ENCODE results near the gene NELFB.
A peak's percentile ranks its signal among the peaks of the same experiment; 100 is the strongest.

NELFB gene

DNA sequence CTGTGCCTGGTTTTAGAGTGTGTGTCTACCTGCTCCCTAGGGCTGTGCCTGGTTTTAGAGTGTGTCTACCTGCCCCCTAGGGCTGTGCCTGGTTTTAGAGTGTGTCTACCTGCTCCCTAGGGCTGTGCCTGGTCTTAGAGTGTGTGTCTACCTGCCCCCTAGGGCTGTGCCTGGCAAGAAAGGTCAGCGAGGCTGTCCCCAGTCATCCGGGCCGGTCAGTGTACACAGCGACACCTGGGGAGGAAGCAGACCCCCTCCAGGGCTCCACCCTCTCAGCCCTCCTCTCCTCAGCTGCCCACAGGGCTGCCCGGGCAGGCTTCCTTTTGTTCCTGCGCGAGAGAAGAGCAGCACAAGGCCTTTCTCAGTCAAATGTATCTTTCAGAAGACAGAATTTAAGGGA is 42.8 kb downstream of the NELFB start:
- intact Hi-C loops (cut with micrococcal nuclease): loop anchor here (10.0 kb wide), 1 partner anchor 227 kb away; no protein-coding TSS in a partner anchor
- no peaks in the 10 kb centered on the region for H3K9me3 Mint-ChIP-seq
- peaks cover 70% of the 10 kb centered on the region for H3K27me3 Mint-ChIP-seq
- no peak overlapping the region for H3K27ac Mint-ChIP-seq
- H3K4me3 Mint-ChIP-seq: no peak overlapping the region
- peaks cover 21% of the 10 kb centered on the region for H3K4me1 Mint-ChIP-seq (ENCODE audit: low read depth)
- H3K36me3 Mint-ChIP-seq (ENCODE audit: low read depth): peaks cover 5% of the 10 kb centered on the region

DNA sequence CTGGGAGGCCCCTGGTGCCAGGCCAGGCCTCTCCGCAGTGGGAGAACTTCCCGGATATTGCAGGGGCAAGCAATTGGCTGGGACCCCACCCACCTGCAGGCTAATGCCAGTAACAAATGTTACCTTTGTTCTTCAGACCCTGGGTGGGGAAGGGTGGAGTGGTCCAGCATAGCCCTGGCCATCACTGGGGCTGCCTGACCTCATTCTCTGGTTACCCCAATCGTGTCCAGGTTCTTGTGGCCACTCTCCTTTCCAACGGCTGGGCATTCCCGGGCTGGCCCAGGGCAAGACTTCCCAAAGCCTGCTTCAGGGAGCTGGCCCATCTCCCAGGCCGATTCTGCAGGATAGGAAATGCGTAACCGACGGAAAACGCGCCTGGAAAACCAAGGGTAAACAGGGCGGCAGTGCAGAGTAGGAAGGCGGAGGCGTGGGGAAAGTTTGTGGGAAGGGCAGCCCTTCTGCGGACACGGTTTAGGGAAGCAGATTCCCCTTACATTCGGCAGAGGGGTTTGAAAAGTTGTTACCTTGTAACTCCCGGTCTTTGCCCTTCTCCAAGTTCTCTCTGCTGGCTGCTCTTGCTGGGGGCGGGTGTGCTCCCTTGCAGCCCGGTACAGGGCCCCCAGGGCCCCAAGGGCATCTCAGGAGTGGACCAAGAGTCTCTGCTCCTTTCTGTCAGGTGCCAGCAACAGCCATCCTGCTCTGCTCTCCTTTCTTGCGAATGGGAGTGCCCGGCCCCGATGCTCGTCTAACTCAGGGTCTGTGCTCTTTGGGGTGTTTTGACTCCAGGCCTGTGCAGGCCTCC is 43.5 kb downstream of the NELFB start:
- intact Hi-C loops (cut with micrococcal nuclease): loop anchor here (10.0 kb wide), 1 partner anchor 226 kb away; no protein-coding TSS in a partner anchor
- H3K4me3 Mint-ChIP-seq: no peak overlapping the region
- peaks cover 70% of the 10 kb centered on the region for H3K27me3 Mint-ChIP-seq

DNA sequence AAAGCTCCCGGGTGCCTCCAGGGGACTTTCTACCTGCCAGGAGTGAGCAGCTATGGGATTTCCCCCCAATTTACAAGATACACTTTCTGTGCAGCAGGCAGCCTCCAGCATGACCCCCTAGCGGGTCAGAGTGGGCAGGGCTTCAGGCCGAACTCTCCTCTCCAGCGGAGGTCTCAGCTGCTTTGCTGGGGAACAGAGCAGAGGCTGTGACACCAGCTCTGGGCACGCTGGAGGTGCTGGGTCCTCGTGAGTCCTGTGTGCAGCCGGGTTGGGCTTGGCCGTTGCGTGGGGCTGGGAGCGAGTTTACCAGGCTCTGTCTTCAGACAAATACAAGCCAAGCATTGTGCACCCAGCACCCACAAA is 44.1 kb downstream of the NELFB start:
- intact Hi-C loops (cut with micrococcal nuclease): loop anchor here (10.0 kb wide), 1 partner anchor 226 kb away; no protein-coding TSS in a partner anchor
- peaks cover 30% of the 10 kb centered on the region for H3K4me1 Mint-ChIP-seq (ENCODE audit: low read depth)
- peaks cover 69% of the 10 kb centered on the region for H3K27me3 Mint-ChIP-seq

More for the DNA sequence above, 43.5 kb downstream of the NELFB start:
- Mint-ChIP-seq H3K9me3 (no peaks in the 10 kb centered on the region), H3K27ac (peak overlapping the region; percentile 12), H3K4me1 (ENCODE audit: low read depth) (peaks cover 26% of the 10 kb centered on the region), H3K36me3 (ENCODE audit: low read depth) (peaks cover 5% of the 10 kb centered on the region)

DNA sequence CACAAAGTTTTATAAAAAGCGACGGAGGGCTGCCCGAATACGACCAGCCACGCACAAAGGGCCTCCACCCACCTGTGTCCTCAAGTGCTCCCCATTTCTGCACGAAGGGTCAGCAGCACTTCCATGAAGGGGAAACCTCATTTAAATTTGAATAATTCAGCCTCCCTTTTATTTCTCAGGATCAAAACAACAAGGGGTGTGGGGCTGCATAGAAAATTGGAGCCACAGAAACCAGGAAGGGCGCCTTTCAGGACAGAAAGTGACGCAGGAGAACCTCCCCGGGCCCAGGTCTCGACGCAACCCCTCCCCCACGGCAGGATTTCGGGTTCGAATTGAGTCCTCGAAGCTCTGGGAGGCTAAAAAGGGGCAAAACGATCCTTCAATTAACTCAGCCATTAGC is 44.8 kb downstream of the NELFB start:
- Mint-ChIP-seq H3K9me3 (no peaks in the 10 kb centered on the region), H3K4me1 (ENCODE audit: low read depth) (peaks cover 29% of the 10 kb centered on the region), H3K36me3 (ENCODE audit: low read depth) (no peaks in the 10 kb centered on the region), H3K27me3 (peaks cover 68% of the 10 kb centered on the region), H3K27ac (no peak overlapping the region), H3K4me3 (no peak overlapping the region)
- intact Hi-C loops (cut with micrococcal nuclease): loop anchor here (10.0 kb wide), 1 partner anchor 225 kb away; no protein-coding TSS in a partner anchor

More for the DNA sequence above, 44.1 kb downstream of the NELFB start:
- Mint-ChIP-seq H3K36me3 (ENCODE audit: low read depth) (peaks cover 5% of the 10 kb centered on the region), H3K9me3 (no peaks in the 10 kb centered on the region), H3K4me3 (no peak overlapping the region), H3K27ac (peak overlapping the region; percentile 12)

DNA sequence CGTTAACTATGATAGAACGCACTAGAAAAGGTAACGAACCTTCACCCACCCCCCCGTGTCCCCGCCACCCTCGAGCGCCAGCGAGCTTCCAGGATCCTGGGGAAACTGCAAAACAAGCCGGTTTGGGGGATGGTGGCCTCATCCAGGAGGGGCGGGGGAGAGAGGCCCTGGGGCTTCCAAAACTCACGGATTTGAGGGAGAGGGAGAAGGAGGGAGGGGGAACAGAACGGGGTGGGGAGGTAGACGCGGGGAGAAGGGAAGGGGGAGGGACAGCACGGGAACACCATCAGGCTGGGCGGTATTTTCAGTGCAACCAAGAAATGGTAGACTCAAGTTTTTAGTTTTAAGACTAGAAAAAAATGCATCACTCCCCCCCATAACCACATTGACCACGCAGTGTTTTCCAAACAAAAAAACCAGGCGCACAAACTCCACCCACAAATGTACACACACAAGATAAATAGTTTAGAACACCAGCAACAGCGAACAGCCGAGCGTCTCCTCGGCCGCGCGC is 45.5 kb downstream of the NELFB start:
- Mint-ChIP-seq H3K4me1 (ENCODE audit: low read depth) (peaks cover 31% of the 10 kb centered on the region), H3K36me3 (ENCODE audit: low read depth) (no peaks in the 10 kb centered on the region), H3K27me3 (peaks cover 71% of the 10 kb centered on the region), H3K4me3 (peak overlapping the region; percentile 66), H3K9me3 (no peaks in the 10 kb centered on the region), H3K27ac (no peak overlapping the region)
- intact Hi-C loops (cut with micrococcal nuclease): no loop called here

DNA sequence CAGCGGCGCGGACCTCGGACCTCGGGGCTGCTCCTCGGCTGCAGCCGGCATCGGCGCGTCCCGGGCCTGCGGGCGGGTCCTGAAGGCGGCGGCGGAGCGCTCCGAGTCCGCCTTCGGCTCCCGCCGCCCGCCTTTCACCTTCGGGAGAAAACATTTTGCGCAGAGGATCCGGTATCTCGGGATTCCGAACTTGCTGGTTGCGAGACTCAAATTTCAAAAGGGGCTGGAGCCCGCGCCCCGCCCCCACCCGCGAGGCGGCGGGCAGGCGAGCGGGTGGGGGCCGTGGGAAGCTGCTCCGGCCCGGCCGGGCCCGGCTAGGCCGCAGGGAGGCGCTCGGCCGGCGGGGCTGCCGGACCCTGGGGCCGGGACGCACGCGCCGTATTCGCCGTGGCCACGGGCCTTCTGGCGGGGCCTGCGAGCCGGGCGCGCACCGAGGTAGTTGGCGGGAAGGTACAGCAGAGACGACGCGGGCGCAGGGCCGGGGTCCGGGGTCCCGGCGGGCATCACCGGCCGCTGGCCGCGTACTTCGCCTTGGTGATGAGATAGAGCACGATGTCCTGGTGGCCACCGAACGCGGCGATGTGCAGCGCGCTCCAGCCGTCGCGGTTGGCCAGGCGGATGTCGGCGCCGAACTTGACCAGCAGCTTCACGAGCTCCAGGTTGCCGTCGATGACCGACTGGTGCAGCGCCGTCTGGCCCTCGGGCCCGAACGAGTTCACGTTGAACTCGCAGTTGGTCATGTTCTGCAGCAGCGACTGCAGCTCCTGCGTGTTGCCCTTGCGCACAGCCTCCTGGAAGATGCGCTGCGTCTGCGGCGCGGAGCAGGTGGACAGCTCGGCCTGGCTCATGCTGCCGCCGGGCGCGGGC is 46.2 kb downstream of the NELFB start:
- Mint-ChIP-seq H3K27ac (no peak overlapping the region), H3K36me3 (ENCODE audit: low read depth) (no peaks in the 10 kb centered on the region), H3K4me3 (peak overlapping the region; percentile 66), H3K27me3 (peaks cover 68% of the 10 kb centered on the region), H3K9me3 (no peaks in the 10 kb centered on the region), H3K4me1 (ENCODE audit: low read depth) (peaks cover 37% of the 10 kb centered on the region)
- intact Hi-C loops (cut with micrococcal nuclease): no loop called here

DNA sequence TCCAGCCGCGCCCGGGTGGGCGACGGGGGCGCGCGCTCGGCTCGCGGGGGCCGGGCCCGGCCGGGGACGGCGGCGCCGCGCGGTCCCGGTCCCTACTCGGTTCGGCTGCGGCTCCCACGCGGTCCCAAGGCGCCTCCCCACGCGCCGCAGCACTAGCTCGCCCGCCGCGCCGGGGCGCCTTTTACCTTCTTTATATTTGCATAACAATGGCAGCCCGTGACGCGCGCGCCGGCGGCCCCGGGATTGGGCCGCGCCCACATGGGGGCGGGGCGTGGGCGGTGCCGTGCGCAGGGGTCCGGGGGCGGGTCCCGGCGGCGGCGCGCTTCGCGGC is 47.0 kb downstream of the NELFB start, which contains the start of gene NRARP:
NRARP (minus strand) TSS at position 154 of the 331 bp plus-strand sequence. CDS start 343 bp downstream, outside the sequence.
- Mint-ChIP-seq H3K36me3 (ENCODE audit: low read depth) (no peaks in the 10 kb centered on the region), H3K4me3 (peak within 1 kb of the TSS; percentile 66), H3K27me3 (peaks cover 68% of the 10 kb centered on the region), H3K4me1 (ENCODE audit: low read depth) (peaks cover 39% of the 10 kb centered on the region), H3K9me3 (no peaks in the 10 kb centered on the region), H3K27ac (peak within 1 kb of the TSS; percentile 63)
- intact Hi-C loops (cut with micrococcal nuclease): no loop called here

DNA sequence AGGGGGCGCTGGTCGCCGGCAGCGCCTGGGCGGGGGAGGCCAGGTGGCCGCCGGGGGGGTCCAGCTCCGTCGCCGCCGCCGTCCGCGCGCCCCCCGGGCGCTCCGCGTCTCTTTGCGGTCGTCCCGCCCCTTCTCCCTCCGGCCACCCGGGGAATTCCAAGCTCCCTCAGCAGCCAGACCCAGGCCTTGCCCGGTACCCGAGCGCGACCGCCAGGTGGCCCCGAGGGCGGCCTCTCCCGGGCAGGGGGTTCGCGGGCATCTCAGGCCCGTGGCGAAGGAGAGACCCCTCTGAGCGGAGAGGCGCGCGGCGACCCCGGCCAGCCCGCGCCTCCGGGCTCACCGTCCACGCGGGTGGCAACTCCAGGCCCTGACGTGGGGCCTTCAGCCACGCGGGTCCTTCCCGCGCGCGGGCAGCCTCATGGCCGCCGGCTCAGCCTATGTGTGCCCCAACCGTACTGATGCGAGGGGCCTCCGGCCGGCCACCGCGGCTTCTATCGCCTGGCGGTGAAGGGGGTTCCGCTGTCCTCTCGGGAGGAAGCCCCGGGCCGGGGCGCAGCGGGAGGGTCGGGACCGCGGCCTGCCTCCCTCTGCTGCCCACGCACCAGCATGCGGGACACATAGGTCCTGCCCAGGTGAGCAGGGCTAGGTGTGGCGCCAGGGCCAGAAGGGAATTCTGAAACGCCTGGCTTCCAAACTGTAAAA is 47.5 kb downstream of the NELFB start:
- H3K27ac Mint-ChIP-seq: peak overlapping the region; percentile 63
- H3K4me1 Mint-ChIP-seq (ENCODE audit: low read depth): peaks cover 44% of the 10 kb centered on the region
- no peaks in the 10 kb centered on the region for H3K9me3 Mint-ChIP-seq
- intact Hi-C loops (cut with micrococcal nuclease): no loop called here
- H3K36me3 Mint-ChIP-seq (ENCODE audit: low read depth): no peaks in the 10 kb centered on the region
- H3K4me3 Mint-ChIP-seq: peak overlapping the region; percentile 30
- H3K27me3 Mint-ChIP-seq: peaks cover 68% of the 10 kb centered on the region

DNA sequence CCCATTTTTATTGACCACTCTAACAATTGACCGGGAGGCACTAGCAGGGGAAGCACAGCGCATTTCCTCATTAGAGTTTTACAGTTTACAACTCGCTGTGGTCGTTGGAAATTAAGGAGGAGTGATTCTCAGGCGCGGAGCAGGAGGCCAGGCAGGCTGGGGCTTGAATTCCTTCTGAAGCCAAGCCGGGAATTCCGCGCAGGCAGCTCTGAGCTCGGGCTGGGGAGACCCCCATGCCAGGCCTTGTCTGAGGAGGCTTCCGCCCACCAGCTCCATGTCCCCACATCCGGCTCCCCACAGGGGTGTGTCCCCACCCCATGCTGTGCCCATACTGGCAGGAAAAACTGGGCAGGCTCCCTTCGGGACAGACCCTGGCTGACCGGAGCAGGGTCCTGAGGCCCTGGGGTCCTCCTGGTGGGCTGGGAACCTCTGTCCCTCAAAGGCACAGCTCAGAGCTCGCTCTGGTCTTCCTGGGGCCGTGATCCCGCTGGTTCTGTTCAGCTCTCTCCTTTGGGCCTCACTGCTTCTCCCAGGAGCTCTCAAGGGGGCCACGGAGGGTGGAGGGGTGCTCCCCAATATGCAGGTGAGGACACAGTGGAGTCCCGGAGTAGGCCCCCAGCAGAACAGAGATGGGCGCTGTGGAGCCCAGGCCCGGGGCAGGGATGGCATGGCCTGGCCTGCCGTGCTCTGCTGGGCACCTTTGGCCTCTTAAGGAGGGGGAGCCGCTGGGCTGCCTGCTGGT is 48.2 kb downstream of the NELFB start:
- H3K4me1 Mint-ChIP-seq (ENCODE audit: low read depth): peaks cover 52% of the 10 kb centered on the region
- peak overlapping the region; percentile 23 for H3K4me3 Mint-ChIP-seq
- intact Hi-C loops (cut with micrococcal nuclease): no loop called here
- H3K9me3 Mint-ChIP-seq: no peaks in the 10 kb centered on the region
- H3K27me3 Mint-ChIP-seq: peaks cover 70% of the 10 kb centered on the region
- no peaks in the 10 kb centered on the region for H3K36me3 Mint-ChIP-seq (ENCODE audit: low read depth)
- H3K27ac Mint-ChIP-seq: peak overlapping the region; percentile 63

DNA sequence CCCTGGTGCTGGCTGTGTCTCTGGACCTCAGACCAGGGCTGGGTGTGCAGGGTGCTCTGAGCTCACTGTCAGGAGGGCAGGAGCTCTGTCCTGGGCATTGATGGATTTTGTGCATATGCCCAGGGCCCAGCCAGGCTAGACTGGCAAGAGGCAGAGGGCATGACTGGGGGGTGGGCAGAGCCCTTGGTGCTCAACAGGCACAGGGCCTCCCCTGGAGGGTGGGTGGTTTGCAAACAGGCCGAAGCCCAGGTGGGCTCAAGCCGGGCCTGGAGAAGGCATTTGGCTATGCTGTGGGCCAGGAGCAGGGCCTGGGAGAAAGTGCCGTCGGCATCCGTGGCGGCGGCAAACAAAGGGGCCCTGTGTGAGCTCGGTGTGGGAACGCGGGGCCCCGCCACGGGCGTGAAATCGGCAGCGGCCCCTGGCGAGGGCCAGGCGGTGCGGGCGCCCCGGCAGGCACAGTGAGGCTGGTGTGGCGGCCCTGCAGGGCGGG is 48.8 kb downstream of the NELFB start:
- H3K4me1 Mint-ChIP-seq (ENCODE audit: low read depth): peaks cover 53% of the 10 kb centered on the region
- no peaks in the 10 kb centered on the region for H3K9me3 Mint-ChIP-seq
- H3K27me3 Mint-ChIP-seq: peaks cover 69% of the 10 kb centered on the region
- no peak overlapping the region for H3K4me3 Mint-ChIP-seq
- intact Hi-C loops (cut with micrococcal nuclease): no loop called here
- H3K27ac Mint-ChIP-seq: peak overlapping the region; percentile 63
- no peaks in the 10 kb centered on the region for H3K36me3 Mint-ChIP-seq (ENCODE audit: low read depth)

DNA sequence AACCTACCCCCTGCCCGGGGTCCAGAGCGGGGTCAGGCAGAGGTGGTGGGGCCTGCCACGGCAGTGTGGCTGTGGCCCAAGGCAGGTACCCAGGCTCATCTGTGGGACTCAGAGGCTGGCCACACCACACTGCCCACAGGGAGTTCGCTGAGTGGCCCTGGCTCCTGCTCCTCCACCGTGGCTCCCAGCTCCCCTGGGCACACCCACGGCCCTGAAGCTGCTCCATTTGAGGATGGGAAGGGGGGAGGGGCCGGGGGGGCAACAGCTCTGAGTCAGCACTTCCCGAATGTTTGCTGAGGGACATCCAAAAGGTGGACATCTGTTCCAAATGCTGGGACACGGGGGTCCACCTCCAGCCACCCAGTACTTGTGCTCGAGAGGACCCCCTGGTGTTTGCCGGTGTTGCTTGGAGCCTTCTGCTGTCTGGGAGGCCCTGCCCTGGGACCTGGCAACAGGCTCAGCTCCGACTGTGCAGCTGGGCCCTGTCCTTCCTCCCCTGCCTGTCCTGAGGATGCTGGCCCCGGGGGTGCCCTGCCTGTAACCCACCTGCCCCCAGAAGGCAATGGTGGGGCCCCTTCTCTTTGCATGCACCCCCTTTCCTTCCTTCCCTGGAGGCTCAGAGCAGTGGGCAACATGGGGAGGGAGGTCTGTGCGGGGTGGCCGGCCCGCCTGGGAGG is 49.4 kb downstream of the NELFB start:
- no peak overlapping the region for H3K27ac Mint-ChIP-seq
- intact Hi-C loops (cut with micrococcal nuclease): no loop called here
- no peak overlapping the region for H3K4me3 Mint-ChIP-seq
- no peaks in the 10 kb centered on the region for H3K36me3 Mint-ChIP-seq (ENCODE audit: low read depth)
- H3K27me3 Mint-ChIP-seq: peaks cover 67% of the 10 kb centered on the region
- H3K4me1 Mint-ChIP-seq (ENCODE audit: low read depth): peaks cover 53% of the 10 kb centered on the region
- H3K9me3 Mint-ChIP-seq: no peaks in the 10 kb centered on the region

DNA sequence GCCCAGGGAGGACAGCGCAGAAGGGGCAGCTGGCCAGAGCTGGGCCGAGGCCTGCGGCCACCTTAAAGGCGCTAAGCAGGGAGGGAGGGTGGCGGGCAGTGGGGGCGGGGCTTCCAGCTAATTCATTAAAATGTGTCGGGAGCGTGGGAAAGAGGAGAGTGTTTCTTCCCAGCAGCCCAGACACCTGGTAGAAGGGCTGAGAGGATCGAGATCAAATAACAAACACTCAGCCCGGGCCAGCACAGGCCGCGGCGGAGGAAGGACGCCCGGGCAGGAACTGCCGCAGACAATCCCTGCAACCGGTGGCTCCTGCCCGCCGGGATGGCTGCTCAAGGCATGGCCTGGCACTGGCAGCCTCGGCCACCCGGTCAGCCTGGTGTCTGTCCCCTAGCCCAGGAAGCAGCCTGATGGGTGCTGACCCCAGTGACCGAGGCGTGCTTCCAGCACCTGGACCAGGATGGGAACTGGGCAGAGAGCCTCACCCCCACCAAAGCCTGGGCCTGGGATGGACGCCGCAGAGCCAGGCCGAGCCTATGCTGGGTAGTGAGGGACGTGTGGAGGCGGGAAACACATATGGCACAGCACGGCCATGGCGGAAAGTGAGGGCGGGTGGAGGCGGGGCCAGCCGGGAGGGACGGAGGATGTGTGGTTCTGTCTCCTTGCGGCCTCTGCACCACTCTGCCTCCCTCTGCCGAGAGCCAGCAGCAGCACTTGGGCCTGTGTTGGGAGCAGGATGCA is 50.1 kb downstream of the NELFB start:
- H3K27me3 Mint-ChIP-seq: peaks cover 69% of the 10 kb centered on the region
- no peak overlapping the region for H3K4me3 Mint-ChIP-seq
- H3K36me3 Mint-ChIP-seq (ENCODE audit: low read depth): no peaks in the 10 kb centered on the region
- H3K9me3 Mint-ChIP-seq: no peaks in the 10 kb centered on the region
- H3K4me1 Mint-ChIP-seq (ENCODE audit: low read depth): peaks cover 53% of the 10 kb centered on the region
- intact Hi-C loops (cut with micrococcal nuclease): no loop called here
- peak overlapping the region; percentile 32 for H3K27ac Mint-ChIP-seq

All from dendritic cell treated with granulocyte-macrophage colony-stimulating factor and Interleukin-4, amounts not matched to agents 40 ng/mL and 50 ng/mL, for 4 days (primary cell).